HCT116 (cell line): ENCODE results near the gene CYREN. TPM values are rescaled to one million over a fixed set of nuclear protein-coding genes. Genes with fewer than 3 reads are reported as not detected.

Experiments used
- ATAC-seq: fragments of 200-7000 bp; cut with Tn5 transposase; 2 replicates; pipeline ENCODE4 v1.9.1; 2020; ENCODE audit warnings: mild to moderate bottlenecking, moderate library complexity
- BruUV-seq: library from RNA; stranded (reverse); fragments of 400-500 nt; replicated peaks from 2 replicates; lab custom pipeline; 2021; lab: Mats Ljungman, UMichigan
- CTCF ChIA-PET: fragments of 300-600 bp; sonication (Branson Sonifier 250); formaldehyde crosslinking; loops from one replicate; lab custom pipeline; 2021; ENCODE audit warnings: antibody characterized with exemption; lab: Charles Lee
- POLR2A ChIA-PET: fragments of 300-600, 350-600 bp; sonication (Branson Sonifier 250); formaldehyde crosslinking; loops from one replicate; lab custom pipeline; 2021; ENCODE audit warnings: antibody characterized with exemption; lab: Charles Lee
- RAD21 ChIA-PET, 2 experiments: fragments of 300-600 bp; sonication (Branson Sonifier 250); formaldehyde crosslinking; loops; one replicate each; lab custom pipeline; 2023; ENCODE audit warnings: low total read pairs in 2 of 2; ENCODE audit not compliant: uncharacterized antibody in 2 of 2, unreplicated experiment in 2 of 2, low non-redundant PET in 1 of 2; lab: Charles Lee
- DNase-seq: peaks from one replicate; pipeline ENCODE4 v3.0.0-alpha.2; 2010; ENCODE audit warnings: low read depth, low spot score
- H2AFZ ChIP-seq: fragments of 200-600 bp; shearing (Covaris generic), sonication (generic); 2 replicates; pipeline ENCODE4 v1.6.1; 2017; ENCODE audit warnings: low read depth, mixed run types, mixed read lengths, antibody characterized with exemption, low read length; ENCODE audit not compliant: poor library complexity, severe bottlenecking
- H3K27ac ChIP-seq: 2 replicates; pipeline ENCODE4 v1.5.1; 2012; ENCODE audit warnings: low read depth, low read length
- H3K27me3 ChIP-seq: fragments of 200-600 bp; sonication (generic); 2 replicates; pipeline ENCODE4 v1.6.1; 2016; ENCODE audit warnings: mixed run types, low read length, mixed read lengths; ENCODE audit not compliant: insufficient read depth
- H3K36me3 ChIP-seq, 2 experiments: fragments of 200-500 bp in 1 of 2; fragments of 200-600 bp in 1 of 2; sonication (Bioruptor generic) in 1 of 2; sonication (generic) in 1 of 2; 2 replicates each; pipeline versions ENCODE4 v1.5.1 to v1.6.1; 2014 to 2016; ENCODE audit warnings: low read length in 2 of 2, inconsistent platforms in 1 of 2, mixed read lengths in 1 of 2, mixed run types in 1 of 2; ENCODE audit not compliant: insufficient read depth in 2 of 2, control insufficient read depth in 1 of 2
- H3K4me1 ChIP-seq, 2 experiments: fragments of 200-600 bp in 1 of 2; sonication (generic) in 1 of 2; 2 replicates each; pipeline versions ENCODE4 v1.5.1 to v1.6.1; 2012 to 2017; ENCODE audit warnings: low read length in 2 of 2, inconsistent platforms in 1 of 2, mild to moderate bottlenecking in 1 of 2, mixed read lengths in 1 of 2, mixed run types in 1 of 2, moderate library complexity in 1 of 2; ENCODE audit not compliant: insufficient read depth in 2 of 2, control insufficient read depth in 1 of 2
- H3K4me2 ChIP-seq: fragments of 200-600 bp; sonication (generic); 2 replicates; pipeline ENCODE4 v1.6.1; 2017; ENCODE audit warnings: mixed run types, low read length, mixed read lengths
- H3K4me3 ChIP-seq, 2 experiments: fragments of 200-600 bp in 1 of 2; sonication (generic) in 1 of 2; replicated peaks in 1 of 2; 2 replicates each; pipeline ENCODE4 v1.5.1; 2011 to 2016; ENCODE audit warnings: low read length in 2 of 2, control low read depth in 1 of 2, low read depth in 1 of 2, mild to moderate bottlenecking in 1 of 2, mixed read lengths in 1 of 2, mixed run types in 1 of 2
- H3K79me2 ChIP-seq: fragments of 200-600 bp; sonication (generic); 2 replicates; pipeline ENCODE4 v1.6.1; 2017; ENCODE audit warnings: mild to moderate bottlenecking, mixed run types, low read length, moderate library complexity, mixed read lengths; ENCODE audit not compliant: insufficient read depth
- H3K9ac ChIP-seq: fragments of 200-600 bp; sonication (generic); 2 replicates; pipeline ENCODE4 v1.6.1; 2016; ENCODE audit warnings: low read length, mixed read lengths
- H3K9me2 ChIP-seq: fragments of 200-600 bp; sonication (generic), shearing (Covaris generic); 2 replicates; pipeline ENCODE4 v1.6.1; 2017; ENCODE audit warnings: mixed run types, mild to moderate bottlenecking, moderate library complexity; ENCODE audit not compliant: insufficient read depth
- H3K9me3 ChIP-seq, 2 experiments: fragments of 200-500 bp in 1 of 2; fragments of 200-600 bp in 1 of 2; sonication (Bioruptor generic) in 1 of 2; sonication (generic) in 1 of 2; 2 replicates each; pipeline ENCODE4 v1.6.1; 2014 to 2017; ENCODE audit warnings: low read length in 2 of 2, mixed read lengths in 2 of 2, inconsistent platforms in 1 of 2, low read depth in 1 of 2, mild to moderate bottlenecking in 1 of 2, mixed run types in 1 of 2, moderate library complexity in 1 of 2; ENCODE audit not compliant: control insufficient read depth in 1 of 2, insufficient read depth in 1 of 2
- H4K20me1 ChIP-seq: fragments of 200-600 bp; sonication (generic), shearing (Covaris generic); 2 replicates; pipeline ENCODE4 v1.6.1; 2017; ENCODE audit warnings: mixed run types, mild to moderate bottlenecking, moderate library complexity; ENCODE audit not compliant: insufficient read depth
- CEBPB ChIP-seq: IDR thresholded peaks from 2 replicates; pipeline ENCODE4 v1.6.1; 2012; ENCODE audit warnings: low read depth
- JUND ChIP-seq: IDR thresholded peaks from 2 replicates; pipeline ENCODE4 v1.6.1; 2012
- POLR2A ChIP-seq: IDR thresholded peaks from 2 replicates; pipeline ENCODE4 v1.7.0; 2011; ENCODE audit warnings: borderline replicate concordance; ENCODE audit not compliant: insufficient read depth, insufficient read length; ENCODE audit errors: extremely low read depth
- POLR2AphosphoS5 ChIP-seq: IDR thresholded peaks from 2 replicates; pipeline ENCODE4 v1.6.1; 2011; ENCODE audit warnings: mild to moderate bottlenecking, low read depth, low read length, moderate library complexity
- RAD21 ChIP-seq: IDR thresholded peaks from 2 replicates; pipeline ENCODE4 v1.6.1; 2012; ENCODE audit warnings: low read depth, mild to moderate bottlenecking
- SP1 ChIP-seq: IDR thresholded peaks from 2 replicates; pipeline ENCODE4 v1.6.1; 2012; ENCODE audit warnings: low read depth
- intact Hi-C: fragments of 100-400 bp; cut with micrococcal nuclease; formaldehyde crosslinking; loops from 2 replicates; pipeline ENCODE4 v1.10.0; 2022
- total RNA-seq: library from RNA; stranded (reverse); gene quantifications from one replicate; pipeline ENCODE4 v1.2.1, GENCODE V29; 2021; ENCODE audit not compliant: unreplicated experiment

The CYREN gene
- total RNA-seq, 1 experiment from 2014 or later: 54.5 TPM

DNA sequence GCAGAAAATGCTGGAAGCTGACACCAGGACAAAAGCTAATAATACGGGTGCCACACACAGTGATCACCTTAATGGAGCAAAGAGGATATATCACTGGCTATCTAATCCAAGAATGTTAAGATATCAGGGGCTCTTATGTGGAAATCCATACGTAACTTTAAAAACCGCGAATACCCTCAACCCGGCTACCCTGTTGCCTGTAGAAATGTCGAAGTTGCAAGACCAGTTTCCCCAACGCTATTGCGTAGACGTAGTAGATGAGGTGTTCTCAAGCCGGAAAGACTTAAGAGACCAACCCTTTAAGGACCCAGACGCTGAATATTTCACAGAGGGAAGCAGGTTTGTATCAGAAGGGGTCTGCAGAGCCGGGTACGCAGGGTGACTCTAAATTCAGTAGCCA, 7.9 kb upstream of the CYREN start:
- ChIA-PET CTCF (interaction anchor here (1.8 kb wide), 1 partner anchor 9 kb away, joined by 7 read pairs; no protein-coding TSS in a partner anchor), POLR2A (no interaction called here), RAD21 (no interaction called here)
- intact Hi-C loops: no loop called here
- no peak overlapping the region for H3K9ac ChIP-seq
- no peak overlapping the region for H3K27ac ChIP-seq
- H2AFZ ChIP-seq: no peak overlapping the region
- no peaks in the 10 kb centered on the region for H3K36me3 ChIP-seq
- no TSS peak for BruUV-seq
- TF ChIP-seq POLR2AphosphoS5 (no peak), RAD21 (no peak), SP1 (no peak), CEBPB (no peak)
- TF ChIP-seq, all 23 proteins: peak for 0
- H3K4me1 ChIP-seq: peaks cover 8 to 18% of the 10 kb centered on the region in 2 experiments
- no peak overlapping the region for H3K4me3 ChIP-seq
- H3K9me3 ChIP-seq: peaks cover 0 to 18% of the 10 kb centered on the region in 2 experiments; a peak in 1 of 4 replicates
- H3K79me2 ChIP-seq: no peaks in the 10 kb centered on the region
- no peaks in the 10 kb centered on the region for H3K9me2 ChIP-seq
- no peaks in the 10 kb centered on the region for H4K20me1 ChIP-seq
- DNase-seq: no peak
- H3K27me3 ChIP-seq: no peaks in the 10 kb centered on the region
- no peak overlapping the region for H3K4me2 ChIP-seq
- ATAC-seq: no peak

GRCh38 chr7:135177028-135177696, 6.7 kb upstream of the CYREN start:
- H3K27ac ChIP-seq: peak overlapping the region; percentile 31; the same call in 1 of the 2 replicates
- H3K27me3 ChIP-seq: no peaks in the 10 kb centered on the region
- peak overlapping the region; percentile 61 for H2AFZ ChIP-seq
- intact Hi-C loops: no loop called here
- CTCF ChIA-PET: interaction anchor here (1.8 kb wide), 1 partner anchor 8 kb away, joined by 7 read pairs; no protein-coding TSS in a partner anchor
- H3K4me1 ChIP-seq: peaks cover 8 to 18% of the 10 kb centered on the region in 2 experiments
- RAD21 ChIA-PET: no interaction called here
- H3K9me3 ChIP-seq: peaks cover 0 to 15% of the 10 kb centered on the region in 2 experiments; a peak in 1 of 4 replicates
- POLR2A ChIA-PET: no interaction called here
- H3K9ac ChIP-seq: peak overlapping the region; percentile 16
- H3K4me3 ChIP-seq: no peak overlapping the region; a peak in 1 of 4 replicates
- DNase-seq (no peak), ATAC-seq (peak; percentile 63)
- no TSS peak for BruUV-seq
- TF ChIP-seq CEBPB: peak; percentile 70
- TF ChIP-seq JUND: peak; percentile 35; the same call in 1 of the 2 replicates
- no peak for TF ChIP-seq POLR2A
- H4K20me1 ChIP-seq: no peaks in the 10 kb centered on the region
- no peaks in the 10 kb centered on the region for H3K79me2 ChIP-seq
- no peaks in the 10 kb centered on the region for H3K36me3 ChIP-seq
- H3K4me2 ChIP-seq: peak overlapping the region; percentile 51
- H3K9me2 ChIP-seq: no peaks in the 10 kb centered on the region
